Ureter (tissue), 1 donor: ENCODE results near the gene ANKRD11. TPM values are rescaled to one million over a fixed set of nuclear protein-coding genes. Genes with fewer than 3 reads are reported as not detected.
A peak's percentile ranks its signal among the peaks of the same experiment; 100 is the strongest.
"Not testable (repeated sequence)": the region's sequence is repeated elsewhere in the genome, so short reads cannot be mapped to it uniquely, and the experiment has no call there.

ENCODE experiments used
- DNase-seq: peaks from one replicate; pipeline ENCODE4 v3.0.0-alpha.2; 2020; ENCODE audit warnings: low spot score
- total RNA-seq: library from RNA; stranded (reverse); gene quantifications from one replicate; pipeline ENCODE4 v1.2.4, GENCODE V29; 2023
- donor health status: DM: yes; HTN: yes; CAD: no.

Gene ANKRD11
- total RNA-seq, 1 donor from 2014 or later, result 258 TPM

DNA sequence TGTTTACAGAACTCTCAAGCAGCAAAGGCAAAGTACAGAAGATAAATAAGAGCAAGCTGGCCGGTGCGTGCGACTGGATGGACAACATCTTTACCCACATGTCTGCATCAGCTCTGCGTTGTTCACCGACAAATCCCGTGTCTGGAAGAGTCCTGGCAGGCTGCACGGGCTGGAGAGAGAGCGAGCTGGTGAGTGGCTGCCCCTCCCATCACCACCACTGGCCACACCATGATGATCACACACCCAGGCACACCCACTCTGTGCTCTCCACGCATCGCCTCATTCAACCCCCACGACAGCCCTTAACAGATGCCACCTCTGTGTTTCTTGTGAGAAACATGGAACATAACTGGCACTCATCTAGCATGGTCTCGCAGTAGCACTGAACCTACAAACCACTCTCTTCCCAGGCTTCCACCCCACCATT, 59.2 kb downstream of the ANKRD11 start:
- no peak for DNase-seq

DNA sequence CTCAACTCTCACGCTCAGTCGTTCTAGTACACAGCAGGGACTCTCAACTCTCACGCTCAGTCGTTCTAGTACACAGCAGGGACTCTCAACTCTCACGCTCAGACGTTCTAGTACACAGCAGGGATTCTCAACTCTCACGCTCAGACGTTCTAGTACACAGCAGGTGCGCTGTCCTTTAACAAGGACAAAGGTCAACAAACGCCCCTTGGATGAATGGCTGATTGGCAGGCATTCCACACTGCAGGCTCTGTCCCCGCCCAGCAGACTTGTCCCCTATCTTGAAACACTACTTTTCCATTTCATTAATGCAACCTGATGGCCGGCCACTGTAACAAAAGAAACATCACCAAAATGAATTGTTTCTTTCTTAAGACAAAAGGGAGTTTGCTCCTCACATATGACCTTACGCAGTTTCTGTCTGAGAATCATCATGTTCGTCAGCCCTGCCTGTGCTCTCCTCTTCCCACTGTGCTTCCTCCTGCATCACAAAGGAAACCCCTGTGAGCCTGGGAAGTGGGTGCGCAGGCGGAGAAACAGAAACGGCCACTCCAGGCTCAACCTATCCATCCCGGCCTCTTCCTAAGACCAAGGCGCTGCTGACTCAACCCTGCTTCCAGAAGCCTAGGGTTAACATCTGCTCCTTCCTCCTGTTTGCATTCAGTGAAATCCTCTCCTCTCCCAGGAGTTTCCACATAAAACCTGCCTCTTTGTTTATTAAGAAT, 59.8 kb downstream of the ANKRD11 start:
- DNase-seq, result no peak

DNA sequence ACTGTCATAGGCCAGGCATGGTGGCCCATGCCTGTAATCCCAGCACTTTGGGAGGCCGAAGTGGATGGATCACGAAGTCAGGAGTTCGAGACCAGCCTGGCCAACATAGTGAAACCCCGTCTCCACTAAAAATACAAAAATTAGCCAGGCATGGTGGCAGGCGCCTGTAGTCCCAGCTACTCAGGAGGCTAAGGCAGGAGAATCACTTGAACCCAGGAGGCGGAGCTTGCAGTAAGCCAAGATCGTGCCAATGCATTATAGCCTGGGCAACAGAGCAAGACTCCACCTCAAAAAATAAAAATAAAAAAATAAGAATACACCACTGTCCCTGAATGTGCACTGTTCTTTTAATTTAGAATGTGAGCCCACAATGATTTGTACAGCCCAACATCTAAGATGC, 61.8 kb downstream of the ANKRD11 start:
- DNase-seq, result not testable (repeated sequence)

DNA sequence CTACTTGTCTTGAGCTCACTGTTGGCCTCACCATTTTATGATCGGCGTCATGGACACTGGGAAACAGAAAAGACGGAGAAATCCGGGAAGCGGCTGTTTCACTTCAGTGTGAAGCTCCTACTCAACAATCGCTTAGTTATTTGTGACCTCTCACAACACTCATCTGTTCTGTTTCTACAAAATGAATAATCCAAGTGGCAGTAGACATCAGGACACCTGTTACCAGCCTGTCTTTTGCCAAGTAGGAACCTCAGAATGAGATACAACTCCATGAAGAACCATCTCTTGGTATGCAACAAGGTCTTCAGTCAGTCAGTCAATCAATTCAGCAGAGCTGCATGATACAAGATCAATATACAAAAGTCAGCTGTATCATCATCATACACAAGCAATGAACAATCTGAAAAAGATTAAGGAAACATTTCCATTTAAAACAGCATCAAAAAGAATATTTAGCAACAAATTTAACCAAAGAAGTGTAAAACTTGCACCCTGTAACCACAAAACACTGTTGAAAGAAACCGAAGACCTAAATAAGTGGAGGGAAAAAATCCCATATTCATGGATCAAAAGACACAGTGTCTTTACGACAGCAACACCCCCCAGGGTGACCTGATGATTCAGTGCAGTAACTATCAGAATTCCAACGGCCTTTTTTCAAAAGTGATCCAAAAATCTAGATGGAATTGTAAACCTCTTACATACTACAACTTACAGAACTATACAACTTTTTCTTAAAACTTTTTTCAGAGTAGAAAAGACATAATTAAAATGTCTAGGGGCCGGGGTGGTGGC, 63.4 kb downstream of the ANKRD11 start:
- DNase-seq, result no peak

DNA sequence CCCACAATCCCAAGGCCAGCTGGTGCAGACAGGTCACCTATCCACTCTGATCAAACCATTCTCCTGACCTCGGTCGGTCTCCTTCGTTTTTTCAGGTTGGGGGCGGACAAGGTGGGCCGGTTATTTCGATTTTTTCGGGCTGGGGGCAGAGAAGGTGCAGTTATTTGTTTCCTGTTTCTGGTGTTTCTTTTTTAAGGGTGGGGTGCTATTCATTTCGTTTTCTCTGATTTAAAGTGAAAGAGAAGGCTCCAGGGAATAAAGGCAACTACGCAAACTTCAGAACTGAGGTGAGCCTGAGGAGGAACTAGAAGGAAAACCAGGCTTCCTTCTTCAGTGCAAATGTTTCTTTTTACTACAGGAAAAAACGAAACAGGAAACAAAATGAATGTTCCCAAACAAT, 64.8 kb downstream of the ANKRD11 start:
- DNase-seq, result no peak

DNA sequence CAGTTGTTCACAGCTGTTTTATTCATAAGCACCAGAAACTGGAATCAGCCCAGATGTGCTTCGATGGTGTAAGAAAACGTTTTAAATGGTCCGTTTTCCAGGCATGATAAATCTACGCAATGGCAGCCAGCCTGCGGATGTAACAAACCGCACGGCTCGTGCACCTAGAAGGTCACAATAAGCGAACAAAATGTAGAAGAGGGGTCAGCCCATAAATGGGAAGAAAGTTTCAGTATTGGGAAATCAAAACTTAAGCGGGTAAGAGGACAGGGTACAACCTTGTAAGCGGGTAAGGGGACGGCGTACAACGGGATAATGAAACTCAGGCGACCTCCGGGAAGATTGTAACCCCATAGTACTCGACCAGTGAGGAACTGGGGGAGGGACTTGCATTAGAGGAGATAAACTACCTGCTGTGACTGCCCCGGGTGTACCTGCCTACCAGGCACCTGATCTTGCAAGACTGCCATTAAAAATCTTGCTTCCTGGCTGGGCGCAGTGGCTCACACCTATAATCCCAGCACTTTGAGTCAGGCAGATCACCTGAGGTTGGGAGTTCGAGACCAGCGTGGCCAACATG, 66.6 kb downstream of the ANKRD11 start:
- DNase-seq, result no peak

DNA sequence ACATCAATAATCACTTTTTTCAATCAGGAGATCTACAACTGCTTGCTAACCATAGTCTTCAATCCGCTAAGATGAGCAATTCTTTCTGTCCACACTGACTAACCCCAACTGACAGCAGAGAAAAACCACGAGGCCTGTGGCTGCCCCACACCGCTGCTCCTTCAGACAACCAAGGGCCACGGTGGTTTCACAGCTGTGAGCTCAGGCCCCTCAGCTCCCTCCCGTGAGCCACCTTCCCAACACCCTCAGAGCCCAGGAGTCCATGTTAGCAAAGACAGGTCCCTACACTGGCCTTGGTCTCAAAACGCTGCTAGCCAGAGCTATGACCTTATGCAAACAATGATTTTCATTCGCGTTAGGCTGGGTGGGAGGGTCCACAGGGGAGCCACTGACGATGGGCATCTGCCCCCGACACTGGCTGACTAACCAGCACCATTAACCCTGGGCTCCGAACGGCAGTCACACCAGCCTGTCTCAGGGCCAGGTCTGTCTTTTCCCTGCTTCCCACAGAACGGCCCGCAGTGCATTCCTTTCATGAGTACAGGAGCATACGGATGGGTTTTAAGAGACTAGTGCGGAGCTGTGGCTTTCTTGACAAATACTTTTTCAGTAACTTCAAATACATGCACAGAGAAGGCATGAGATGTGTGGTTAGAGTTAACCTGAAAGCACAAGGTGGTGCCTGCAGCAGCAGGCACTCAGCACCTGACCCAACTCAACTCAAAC, 67.3 kb downstream of the ANKRD11 start:
- no peak for DNase-seq

DNA sequence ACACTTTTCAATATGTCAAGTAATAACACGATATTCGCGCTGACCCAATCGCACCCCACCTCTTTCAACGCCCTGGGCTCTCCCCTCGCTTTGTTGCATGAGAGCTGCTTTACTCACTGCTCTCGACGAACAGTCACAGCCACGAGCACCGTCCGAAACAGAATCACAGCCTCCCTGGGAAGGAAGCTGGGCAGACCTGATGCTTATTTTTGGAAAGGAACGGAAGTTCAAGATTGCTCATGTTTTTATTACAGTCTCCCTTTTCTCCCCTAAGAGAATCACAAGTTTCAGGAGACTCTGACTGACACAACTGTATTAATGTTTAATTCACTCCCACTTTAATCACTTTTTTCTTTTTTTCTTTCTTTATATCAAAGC, 67.8 kb downstream of the ANKRD11 start:
- no peak for DNase-seq

DNA sequence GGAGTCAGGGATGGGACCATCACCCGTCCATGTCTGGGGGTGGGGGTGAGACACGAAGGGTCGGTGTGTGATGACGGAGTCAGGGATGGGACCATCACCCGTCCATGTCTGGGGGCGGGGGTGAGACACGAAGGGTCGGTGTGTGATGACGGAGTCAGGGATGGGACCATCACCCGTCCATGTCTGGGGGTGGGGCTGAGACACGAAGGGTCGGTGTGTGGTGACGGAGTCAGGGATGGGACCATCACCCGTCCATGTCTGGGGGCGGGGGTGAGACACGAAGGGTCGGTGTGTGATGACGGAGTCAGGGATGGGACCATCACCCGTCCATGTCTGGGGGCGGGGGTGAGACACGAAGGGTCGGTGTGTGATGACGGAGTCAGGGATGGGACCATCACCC, 69.1 kb downstream of the ANKRD11 start:
- not testable (repeated sequence) for DNase-seq

DNA sequence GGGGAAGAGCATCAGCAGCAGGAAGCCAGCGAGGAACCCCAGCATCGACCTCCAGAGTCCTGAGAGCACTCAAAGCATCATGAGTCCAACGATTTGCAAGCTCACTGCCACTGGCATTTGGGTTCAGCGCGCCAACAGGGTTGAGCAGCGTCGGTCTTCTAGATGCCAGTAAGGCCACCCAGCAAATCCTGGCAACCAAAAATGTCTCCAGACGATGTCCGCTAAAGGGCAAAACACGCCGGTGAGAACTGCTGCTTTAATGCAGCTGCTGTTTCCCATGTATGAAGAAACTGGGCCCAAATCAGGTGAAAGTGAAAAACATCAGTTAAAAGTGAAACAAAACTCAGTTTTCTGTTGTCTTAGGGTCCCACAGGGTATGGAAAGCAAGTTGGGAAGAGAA, 70.2 kb downstream of the ANKRD11 start:
- no peak for DNase-seq

DNA sequence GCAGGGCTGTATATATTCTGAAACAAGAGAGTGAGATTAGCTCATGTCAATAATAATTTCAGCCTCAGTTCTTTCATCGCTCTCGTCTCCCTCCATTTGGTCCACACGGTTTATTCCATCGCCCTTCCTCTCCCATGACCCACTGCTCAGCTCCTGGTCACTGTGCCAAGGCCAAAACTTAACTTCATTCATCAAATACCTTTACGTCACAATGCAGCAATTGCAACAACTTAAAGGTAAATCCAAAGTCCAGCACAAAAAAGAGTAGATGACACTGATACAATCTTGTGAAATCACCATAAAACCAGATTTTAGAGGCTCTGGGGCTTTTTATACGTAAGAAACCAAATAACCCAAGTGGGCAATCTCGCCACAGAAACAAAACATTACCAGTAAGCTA, 72.0 kb downstream of the ANKRD11 start:
- DNase-seq, result no peak

DNA sequence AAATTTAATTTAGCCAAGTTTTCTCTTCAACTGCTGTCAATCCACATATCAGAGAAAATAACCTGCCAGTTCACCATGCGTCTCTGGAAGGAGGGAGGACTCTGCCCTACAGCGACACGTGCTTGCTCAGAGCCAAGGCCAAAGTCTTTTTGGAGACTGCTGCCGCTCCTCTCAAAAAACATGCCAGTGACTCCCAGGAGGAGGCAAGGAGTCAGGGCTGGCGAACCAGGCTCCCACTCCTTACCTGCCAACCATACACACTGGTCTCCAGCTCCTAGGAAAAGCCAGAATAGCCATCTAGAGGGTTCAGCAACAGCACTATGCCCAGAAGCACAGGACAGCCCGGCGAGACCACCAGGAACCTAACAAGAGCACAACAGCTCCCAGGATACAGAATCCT, 73.0 kb downstream of the ANKRD11 start:
- no peak for DNase-seq

DNA sequence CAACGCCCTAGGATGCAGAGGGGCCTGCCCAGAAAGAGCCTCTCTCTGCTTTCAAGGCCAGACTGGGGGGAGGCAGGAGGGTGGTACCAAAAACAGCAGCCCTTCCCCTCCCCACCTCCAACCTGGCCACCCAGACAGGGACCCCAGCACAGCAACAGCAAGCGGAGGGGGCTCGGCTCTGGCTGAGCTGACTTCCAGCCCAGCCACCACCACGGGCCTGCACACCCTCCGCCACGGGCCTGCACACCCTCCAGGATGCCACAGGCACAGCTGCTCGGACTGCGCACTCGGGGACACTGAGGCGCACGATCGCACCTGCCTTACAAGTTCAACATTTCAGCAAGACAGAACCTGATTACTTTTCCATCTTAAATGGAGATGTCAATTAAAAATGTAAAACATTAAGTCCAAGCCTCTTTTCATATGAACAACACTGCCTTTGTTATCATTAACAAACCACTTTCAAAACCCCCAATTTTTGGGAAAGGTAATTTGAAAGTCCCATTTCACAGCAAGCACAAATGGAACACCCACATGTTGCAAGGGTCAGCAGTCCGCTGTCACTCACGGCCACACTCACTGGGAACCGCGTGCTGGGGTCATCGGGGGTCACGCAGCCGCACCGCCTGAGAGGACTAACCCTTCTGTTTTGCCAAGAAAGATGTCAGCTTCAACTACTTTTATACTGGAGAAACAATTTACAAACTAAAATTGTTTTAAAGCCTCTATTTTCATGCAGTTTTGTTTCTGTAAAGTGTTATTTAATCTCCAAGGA, 76.4 kb downstream of the ANKRD11 start:
- no peak for DNase-seq

DNA sequence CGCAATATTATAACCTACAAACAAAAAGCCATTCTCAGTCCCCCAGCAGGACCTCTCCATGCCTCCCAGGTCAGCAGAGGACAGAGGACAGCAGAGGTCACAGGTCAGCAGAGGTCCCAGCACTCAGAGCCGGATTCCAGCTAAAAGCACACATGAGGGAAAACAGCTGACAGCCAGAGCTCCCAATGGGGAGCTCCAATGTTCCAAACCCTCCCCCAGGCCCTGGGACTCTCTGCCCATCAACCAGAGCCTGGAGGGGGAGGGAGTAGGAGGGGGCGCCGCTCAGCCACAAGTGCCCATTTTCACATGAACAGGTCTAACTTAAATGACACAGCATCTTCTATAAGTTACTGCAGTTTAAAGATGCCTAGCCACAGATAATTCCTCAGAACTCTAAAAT, 77.5 kb downstream of the ANKRD11 start:
- DNase-seq, result no peak

DNA sequence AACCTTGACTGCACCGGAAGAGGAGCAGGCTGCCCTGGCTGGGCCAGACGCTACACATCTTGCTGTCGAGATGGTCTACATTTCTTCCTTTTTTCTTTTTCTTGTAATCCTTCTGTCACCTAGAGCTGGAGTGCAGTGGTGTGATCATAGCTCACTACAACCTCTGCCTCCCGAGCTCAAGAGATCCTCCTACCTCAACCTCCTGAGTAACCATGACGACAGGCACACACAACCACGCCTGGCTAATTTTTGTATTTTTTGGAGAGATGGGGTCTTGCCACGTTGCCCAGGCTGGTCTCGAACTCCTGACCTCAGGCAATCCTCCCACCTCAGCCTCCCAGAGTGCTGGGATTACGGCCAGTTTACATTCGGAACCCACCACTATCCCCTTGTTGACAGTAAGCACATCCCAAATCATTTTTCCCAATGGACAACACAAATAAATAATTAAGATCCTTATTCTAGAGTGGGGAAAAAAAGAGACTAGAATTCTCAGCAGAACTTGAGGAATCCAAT, 79.0 kb downstream of the ANKRD11 start:
- DNase-seq, result no peak

DNA sequence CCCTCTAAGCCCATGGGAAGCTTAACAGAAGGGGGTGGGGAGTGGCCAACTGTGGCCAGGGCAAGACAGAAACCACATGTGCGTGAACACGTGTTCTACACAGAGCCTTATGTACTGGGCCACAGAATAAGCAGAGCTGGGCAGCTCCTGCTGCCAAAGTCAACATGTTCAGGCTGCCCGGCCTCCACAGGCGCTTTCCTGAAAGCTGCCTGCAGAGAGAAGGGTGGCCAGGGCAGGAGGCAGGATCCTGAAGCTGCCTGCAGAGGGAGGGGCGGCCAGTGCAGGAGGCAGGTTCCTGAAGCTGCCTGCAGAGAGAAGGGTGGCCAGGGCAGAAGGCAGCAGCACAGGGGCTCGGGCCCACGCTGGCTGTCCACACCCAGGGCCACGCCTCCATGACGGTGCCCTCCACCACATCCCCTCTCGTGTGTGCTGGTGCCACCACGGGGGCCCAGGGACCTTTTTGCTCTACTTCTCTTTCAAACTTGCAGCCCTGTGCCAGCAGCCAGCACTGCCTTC, 79.5 kb downstream of the ANKRD11 start:
- peak; percentile 69 for DNase-seq

DNA sequence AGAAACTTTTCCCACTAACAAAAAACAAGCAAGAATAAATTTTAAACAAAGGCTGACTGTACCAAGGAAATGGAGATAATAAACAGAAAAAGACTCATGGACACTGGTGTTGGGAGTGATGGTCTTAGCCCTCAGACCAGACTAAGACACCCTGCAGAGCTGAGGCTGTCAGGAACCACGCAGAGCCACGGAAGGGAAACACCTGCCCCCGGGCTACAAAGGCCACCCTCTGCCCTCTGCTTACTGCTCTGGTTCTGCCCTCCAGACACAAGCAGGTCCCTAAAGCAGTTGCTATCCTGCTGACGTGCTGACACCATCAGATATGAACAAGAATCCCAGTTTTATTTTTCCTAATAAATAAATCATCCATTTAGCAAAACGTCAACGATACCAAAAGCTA, 80.0 kb downstream of the ANKRD11 start:
- no peak for DNase-seq

DNA sequence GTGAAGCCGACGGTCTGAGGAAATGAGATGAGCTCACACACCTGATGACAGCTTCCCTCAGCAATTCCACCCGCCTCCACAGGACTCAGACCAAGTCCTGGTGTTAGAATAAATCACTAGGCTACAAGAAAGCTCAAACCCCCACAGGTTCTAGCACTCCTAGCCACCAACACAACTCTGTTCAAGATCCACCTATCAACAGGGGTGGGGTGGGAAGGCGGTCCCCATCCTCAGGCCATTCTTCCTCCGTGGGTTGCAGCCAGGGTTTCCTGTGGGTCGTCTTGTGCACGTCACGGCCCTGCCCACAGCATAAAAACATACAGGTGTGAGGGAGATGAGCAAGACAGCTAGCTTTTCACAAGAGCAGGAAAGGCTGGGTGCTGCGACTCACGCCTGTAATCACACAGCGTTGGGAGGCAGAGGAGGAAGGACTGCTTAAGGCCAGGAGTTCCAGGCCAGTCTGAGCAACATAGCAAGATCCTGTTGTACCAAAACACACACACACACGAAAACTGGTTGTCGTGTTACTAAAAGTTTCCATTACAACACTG, 81.1 kb downstream of the ANKRD11 start:
- no peak for DNase-seq

DNA sequence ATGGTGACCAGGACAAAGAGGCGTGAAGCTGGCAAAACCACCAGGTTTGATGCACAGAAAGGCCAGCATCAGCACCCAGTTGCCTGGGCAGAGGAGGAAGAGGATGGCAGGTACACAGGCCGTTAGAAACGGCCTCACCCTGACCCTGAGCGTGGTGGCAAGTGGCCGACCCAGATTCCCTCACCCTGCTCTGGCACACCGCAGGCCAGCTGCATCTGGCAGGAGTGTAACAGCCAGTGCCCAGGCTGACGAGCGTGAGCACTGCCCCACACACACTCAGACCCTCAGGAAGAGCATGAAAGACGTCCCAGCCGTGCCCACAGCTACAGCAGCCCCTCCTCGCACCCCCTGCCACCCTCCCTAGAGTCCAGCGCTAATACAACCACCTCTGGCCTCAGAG, 82.0 kb downstream of the ANKRD11 start:
- no peak for DNase-seq

DNA sequence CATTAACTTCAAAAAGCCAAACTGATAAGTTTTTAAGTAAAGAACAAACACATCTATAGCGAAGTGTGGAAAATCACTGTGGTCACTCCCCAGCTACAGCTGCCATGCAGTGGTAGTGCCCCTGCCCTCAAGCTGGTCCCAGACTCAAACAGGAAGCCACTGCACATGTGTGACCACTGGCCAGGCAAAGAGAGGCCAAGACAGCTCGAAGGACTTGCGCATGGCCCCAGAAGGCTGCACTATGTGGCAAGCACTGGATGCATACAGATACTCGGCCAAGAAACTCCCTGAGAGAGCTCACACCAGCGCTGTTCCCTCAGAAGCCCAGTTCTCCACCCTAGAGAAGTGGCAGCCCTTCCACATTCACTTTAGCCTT, 82.4 kb downstream of the ANKRD11 start:
- no peak for DNase-seq
